DMS114 treated with DMSO at 0.1 percent for 48 hours (cell line): ENCODE measurements around the gene EEF1G.

Source experiments
- DNase-seq: peaks from one replicate; lab custom pipeline; 2025; ENCODE audit not compliant: unreplicated experiment; lab: John Stamatoyannopoulos, UW

EEF1G gene

DNA sequence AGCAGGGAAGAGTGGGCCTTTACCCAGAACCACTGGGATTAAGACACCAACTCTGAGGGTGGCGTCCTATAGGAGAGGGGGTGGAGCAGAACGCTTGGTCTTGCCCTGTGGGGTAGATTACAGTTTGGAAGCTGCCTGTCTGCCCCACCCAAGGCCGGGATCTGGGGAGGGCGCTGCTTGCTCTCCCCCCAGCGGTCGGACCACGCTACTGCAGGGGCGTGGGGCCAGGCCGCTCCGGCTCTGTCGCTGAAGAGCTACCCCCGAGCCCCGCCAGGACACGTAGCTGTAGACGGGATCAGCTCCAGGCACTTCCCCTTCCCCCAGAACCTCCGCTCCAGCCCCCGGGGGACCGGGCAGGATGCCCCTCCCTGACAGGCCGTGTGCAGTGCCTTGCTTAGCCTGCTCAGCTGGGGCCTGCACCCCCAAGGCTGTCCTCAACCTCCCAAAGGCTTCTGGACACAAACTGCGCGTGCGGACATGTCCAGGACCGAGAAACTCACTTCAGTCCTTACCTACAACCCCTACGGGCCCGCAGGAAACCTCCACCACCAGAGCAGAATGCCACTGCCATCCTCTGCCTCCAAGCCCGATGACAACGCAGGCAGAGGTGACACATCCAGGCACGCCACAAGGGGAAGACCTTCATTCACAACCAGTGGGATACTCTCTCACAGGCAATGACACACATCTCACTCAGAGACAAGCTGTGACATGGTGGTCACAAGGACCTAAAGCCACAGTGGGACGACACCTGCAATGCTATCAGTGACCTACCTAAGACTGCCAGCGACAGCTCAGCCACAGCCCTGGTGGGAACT is 30.7 kb downstream of the EEF1G start:
- DNase-seq, result peak; percentile 55

DNA sequence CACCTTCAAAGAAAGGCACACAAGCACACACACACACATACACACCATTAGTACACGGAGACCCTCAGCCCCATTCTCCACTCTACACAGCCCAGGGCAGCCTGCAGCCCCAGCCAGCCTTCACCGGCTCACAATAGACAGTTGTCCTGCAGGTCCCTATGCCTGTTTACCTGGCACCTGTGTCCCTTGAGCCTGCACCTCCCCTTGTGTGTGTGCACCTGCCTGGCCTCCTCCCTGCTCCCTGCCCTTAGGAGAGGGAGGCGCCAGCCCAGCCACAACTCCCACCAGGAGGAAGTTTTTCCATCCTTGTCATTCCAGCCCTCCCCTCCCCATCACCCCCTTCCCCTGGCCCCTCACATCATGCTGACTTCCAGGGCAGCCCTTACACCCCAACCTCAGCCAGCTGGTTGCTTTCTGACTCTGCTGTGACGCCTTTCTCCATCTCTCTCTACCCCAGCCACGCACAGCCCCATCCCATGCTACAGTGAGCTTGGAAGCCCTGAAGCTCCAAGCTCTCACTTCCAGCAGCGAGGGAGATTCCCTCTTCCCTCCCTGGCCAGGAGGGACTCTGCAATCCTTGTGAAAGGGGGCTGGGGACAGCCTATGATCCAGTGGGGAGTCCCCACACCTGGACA is 31.5 kb downstream of the EEF1G start:
- no peak for DNase-seq

DNA sequence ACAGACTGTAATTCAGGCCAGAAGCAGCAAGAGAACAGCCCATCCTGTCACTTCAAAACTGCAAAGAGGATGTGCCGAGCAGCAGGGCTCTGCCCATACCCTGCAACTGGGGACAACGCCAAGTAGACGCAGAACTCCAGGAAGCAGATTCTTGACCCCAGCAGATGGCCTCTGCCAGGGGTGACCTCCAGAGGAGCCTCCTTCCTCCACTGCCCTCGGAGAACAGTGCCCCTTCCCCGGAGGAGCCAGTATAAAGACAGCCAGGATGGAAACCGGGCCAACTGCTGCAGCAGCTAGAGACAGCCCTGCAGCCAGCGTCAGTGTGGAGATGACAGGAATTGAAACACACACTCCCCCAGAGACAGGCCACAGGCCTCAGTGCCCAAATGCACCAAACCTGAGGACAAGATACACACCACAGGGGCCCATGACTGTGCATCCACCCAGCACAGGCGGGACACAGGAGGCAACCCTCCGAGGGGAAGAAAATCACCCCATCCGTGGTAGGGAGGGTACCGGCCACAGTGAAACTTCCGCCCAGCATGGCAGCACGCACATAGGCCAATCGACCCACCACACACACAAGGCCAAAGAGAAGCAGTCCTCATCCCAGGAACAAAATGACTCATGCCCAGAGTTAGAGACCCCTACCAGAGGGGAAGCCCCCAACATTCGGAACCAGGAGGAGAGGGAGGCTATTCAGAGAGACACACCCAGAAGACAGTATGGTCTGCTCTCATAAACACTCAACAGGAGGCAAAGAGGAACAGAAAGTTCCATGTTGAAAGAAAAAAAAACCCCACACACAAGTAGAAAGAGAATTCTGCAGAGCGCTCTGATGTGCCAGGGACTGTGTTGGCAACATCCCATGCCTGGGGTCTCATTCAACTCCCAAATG is 32.6 kb downstream of the EEF1G start:
- DNase-seq, result no peak

DNA sequence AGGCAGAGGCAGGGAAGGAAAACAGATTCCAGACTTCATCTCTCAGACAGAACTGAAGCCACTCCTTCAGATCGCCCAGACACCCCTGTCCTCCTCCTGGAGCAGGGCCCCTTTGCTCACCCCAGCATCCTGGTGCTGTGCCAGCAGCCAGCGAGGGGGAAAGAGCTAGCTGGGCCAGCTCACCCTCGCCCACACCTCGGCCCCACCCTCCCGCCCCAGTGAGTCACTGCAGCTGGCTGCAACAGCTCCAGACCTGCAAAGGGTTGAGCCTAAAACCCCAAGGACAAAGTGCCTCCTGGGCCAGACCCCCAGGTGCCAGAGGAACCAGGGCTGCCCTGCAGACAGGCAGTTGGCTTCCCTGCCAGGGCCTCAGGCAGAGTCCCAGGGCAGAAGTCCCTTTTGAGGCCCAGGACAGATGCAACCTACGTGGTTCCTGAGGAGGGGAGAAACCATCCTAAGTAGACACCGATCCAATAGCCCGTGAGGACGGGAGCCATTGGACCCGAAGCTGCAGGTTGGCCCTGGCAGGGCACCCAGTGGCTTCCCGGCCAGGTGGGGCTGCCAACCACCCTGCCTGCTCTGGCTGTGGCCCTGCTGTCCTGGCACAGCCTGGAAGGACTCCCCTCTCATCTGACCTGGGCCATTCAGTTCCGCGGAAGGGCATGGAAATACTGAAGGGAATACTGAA is 34.3 kb downstream of the EEF1G start:
- DNase-seq, result no peak

GRCh38 chr11:62538470-62539237 is 35.0 kb downstream of the EEF1G start:
- no peak for DNase-seq

GRCh38 chr11:62536301-62536957 is 37.3 kb downstream of the EEF1G start:
- no peak for DNase-seq

DNA sequence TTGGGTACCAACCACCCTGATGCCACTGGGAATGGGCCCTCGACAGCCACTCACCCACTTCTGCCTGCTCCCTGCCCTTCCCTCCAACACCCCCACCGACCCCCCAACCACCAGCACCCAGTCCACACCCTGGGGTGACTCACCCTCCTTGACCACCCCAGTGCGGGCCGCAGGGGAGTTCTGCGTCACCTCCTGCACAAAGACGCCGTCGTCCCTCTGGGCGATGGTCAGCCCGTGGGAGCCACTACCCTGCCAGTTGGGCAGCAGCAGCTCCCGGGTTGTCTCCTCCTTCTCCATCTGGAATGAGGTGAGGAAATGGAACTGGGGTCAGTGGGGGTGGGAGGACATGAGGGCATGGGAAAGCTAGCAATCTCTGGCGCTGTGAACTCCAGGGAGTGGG is 37.9 kb downstream of the EEF1G start:
- DNase-seq, result no peak

DNA sequence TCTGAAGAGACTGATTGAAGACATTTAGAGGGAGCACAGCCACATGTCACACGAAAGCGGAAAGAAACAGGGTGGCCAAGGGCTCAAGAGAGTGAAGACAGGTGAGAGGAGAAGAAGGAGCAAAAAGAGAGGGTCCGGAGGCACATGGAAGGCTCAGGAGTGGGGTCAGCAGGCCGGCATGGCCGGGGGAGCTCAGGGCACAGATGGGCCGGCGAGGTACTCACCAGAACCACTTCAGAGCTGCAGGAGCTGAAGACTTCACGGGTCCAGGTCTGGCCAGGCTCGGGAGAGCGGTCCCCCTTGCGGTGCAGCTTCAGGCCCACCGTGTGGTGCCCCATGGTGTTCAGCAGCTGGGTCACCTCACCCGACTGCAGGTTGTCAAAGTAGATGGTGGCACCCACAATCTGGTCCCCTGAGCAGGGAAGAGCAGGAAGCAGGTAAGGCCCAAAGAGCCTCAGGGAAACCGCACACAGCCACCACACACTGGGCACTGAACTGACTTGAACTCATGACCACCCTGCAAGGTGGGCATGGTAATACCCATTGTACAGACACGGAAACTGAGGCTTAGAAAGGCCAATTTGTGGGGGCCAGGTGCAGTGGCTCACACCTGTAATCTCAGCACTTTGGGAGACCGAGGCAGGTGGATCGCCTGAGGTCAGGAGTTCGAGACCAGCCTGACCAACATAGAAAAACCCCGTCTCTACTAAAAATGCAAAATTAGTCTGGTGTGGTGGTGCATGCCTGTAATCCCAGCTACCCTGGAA is 38.7 kb downstream of the EEF1G start:
- DNase-seq, result no peak

DNA sequence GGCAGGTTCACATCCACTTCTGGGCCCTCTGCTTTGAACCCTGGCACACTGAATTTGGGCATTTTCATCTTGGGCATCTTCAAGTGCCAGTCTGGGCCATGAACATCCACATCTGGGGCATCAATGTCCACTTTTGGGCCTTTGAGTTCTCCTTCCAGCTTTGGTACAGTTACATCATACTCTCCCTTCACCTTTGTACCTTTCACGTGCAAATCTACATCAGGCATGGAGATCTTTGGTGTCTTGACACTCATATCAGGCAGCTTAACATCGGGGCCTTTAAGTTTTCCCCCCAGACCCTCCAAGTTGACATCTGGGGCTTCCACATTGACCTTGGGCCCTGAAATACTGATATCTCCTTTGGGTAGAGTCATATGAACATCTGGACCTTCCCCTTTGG is 41.6 kb downstream of the EEF1G start:
- no peak for DNase-seq

DNA sequence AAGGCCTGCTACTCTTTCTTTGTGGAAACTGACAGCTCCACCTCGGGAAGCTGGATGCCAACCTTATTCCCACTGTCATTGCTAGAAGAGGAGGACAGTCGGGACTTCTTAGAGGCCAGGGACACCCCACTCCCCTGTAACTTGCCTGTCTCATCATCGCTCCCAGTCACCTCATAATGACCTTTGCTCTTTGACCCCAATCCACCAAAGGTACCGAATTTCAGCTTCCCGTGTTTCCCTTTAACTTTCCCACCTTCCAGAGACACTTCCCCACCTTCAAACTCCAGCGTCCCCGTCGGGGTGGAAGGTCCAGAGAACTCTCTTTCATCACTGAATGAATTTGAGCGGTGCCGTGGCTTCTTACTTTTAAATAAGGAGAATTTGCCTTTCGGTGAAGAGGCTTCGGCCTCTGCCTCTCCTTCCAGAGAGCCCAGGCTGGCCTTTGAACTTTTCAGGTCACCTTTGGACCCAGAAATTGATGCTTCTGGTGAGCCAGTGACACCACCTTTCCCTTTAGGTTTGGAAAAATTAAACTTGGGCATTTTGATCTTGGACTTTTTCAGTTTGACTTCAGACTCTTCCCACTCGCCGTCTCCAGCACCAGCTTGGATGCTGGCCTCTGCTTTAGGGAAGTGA is 56.8 kb downstream of the EEF1G start:
- DNase-seq, result no peak

- no peak for DNase-seq
Measured at GRCh38 chr11:62514151-62514550, 59.5 kb downstream of the EEF1G start.

DNA sequence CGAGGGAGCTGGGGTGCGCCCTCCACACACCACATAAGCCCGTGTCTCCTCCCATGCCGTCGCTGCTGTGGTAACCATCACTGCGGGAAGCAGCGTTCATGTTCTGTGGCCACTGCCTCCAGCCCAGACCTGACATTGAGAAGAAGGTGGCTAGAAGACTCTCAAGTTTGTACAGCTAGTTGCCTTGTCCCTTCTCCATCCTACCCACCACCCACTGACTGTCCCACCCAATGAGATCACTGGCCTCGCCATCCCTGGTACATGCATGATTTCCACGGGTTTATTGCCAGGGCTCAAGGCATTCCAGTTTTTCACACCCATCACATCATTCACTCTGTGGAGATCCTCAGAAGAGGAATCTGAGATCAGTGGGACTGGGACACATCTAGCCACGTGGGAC is 60.1 kb downstream of the EEF1G start:
- DNase-seq, result no peak

GRCh38 chr11:62512961-62513360 is 60.7 kb downstream of the EEF1G start:
- no peak for DNase-seq
